ENCODE measurements around the gene HS6ST2.

- no peak for TF ChIP-seq CTCF (IDR thresholded peaks at IDR 0.05)
- no peak for TF ChIP-seq E2F1 (CRISPR knock-in tag; IDR thresholded peaks at IDR 0.05)
- TF ChIP-seq CREB1 (CRISPR knock-in tag; IDR thresholded peaks at IDR 0.05), result no peak
- no peak for TF ChIP-seq FOXK1 (CRISPR knock-in tag; IDR thresholded peaks at IDR 0.05)
- TF ChIP-seq ZNF263 (CRISPR knock-in tag; IDR thresholded peaks at IDR 0.05; ENCODE audit: low read depth), result no peak
- no peak for TF ChIP-seq USF2 (CRISPR knock-in tag; IDR thresholded peaks at IDR 0.05)
Measured at GRCh38 chrX:132718431-132718958, 239.9 kb downstream of the HS6ST2 start.

Data from WTC11 (cell line).